GM12878 (cell line): ENCODE measurements around the gene SLC25A11. TPM values are rescaled to one million over a fixed set of nuclear protein-coding genes. Genes with fewer than 3 reads are reported as not detected.
A peak's percentile ranks its signal among the peaks of the same experiment; 100 is the strongest.

Source experiments
- CBX5 ChIP-seq: sonication (generic); IDR thresholded peaks from 2 replicates; pipeline ENCODE4 v1.6.1; 2016; ENCODE audit warnings: low read depth, moderate library complexity, mild to moderate bottlenecking, inconsistent platforms
- CUX1 ChIP-seq: IDR thresholded peaks from 2 replicates; pipeline ENCODE4 v1.6.1; 2012; ENCODE audit warnings: improper control_type of control experiment, low read depth, low read length; ENCODE audit not compliant: insufficient replicate concordance
- PML ChIP-seq: IDR thresholded peaks from 2 replicates; pipeline ENCODE4 v1.6.1; 2012; ENCODE audit warnings: low read length, inconsistent platforms
- polyA plus RNA-seq, 11 experiments: library from polyadenylated mRNA; depleted of rRNA in 4 of 11; unstranded in 6 of 11; stranded (reverse) in 5 of 11; fragments of >200 nt; fragmentation: Nextera tagmentation in 4 of 11; fragmentation: Illumina TruSeq in 1 of 11; extraction: Ambion mirVana in 4 of 11; extraction: Trizol in 1 of 11; gene quantifications; 1 replicate in 1 of 11; 2 replicates in 10 of 11; pipeline versions ENCODE4 v1.2.1 to v1.2.3, GENCODE V29; 2011 to 2016; ENCODE audit warnings: inconsistent platforms in 2 of 11, missing spikeins in 2 of 11, low read depth in 1 of 11
- total RNA-seq, 4 experiments: library from RNA; depleted of rRNA in 3 of 4; stranded (reverse); fragments of >200 nt in 3 of 4; fragmentation: Illumina TruSeq in 1 of 4; extraction: Trizol in 1 of 4; gene quantifications; 2 replicates each; pipeline versions ENCODE4 v1.2.1 to v1.2.3, GENCODE V29; 2013 to 2021

The SLC25A11 gene
- total and polyA plus RNA-seq, 10 of the 15 experiments (the other 5 are each of a cell fraction or from before 2014, with no cell fraction given), result 5.8 to 142 (median 65.0) TPM

DNA sequence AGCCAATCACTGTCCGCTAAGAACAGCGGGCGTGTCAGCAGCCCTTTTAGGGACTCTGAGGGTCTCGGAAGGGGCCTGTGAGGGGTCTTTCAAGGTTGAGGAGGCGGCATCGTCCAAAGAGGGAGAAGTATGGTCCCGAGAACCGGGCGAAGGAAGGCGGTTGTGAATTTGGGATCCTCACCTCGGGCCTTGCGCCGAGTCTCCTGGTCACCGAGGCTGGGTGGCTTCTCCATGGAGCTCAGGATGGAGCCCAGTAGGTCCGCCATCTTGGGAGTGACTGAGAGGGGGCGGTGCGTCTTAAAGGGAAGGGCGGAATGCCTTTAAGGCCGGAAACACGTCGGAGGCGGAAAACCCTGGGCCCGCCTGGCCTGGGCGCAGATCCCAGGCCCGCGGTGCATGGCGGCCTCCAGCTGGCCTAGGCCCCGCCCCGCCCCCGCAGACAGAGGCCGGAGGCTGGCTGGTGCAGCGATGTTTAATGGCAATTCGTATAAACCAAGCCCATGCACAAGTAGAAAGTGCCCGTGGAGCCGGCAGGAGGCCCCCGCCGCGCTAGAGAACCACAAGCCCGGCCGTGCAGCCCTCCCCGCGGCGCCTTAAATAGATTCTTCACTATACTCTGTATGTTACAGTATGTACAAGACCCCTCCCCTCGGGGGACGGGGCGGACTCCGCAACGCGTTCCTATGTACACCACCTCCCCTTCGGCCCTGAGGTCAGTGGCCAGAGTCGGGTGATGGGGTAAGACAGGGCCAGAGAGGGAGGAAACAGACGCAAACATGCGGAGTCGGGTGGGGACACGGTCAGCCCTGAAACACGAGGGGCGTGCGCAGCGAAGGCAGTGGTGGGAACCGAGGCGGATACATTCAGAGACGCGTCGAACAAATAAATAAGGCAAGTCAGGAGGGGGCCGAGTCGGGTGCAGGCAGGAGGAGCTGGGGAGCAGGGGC is 28.0 kb upstream of the SLC25A11 start, which contains the start of gene SPAG7 (continued):
- peak; percentile 39 for TF ChIP-seq CUX1
- peak; percentile 93 for TF ChIP-seq PML
- no peak for TF ChIP-seq CBX5
